GM18951 (cell line): Measurements from ENCODE around the gene NOL11.
"Not testable (repeated sequence)": the region's sequence is repeated elsewhere in the genome, so short reads cannot be mapped to it uniquely, and the experiment has no call there.

Experiments
- POLR2A ChIP-seq: IDR thresholded peaks from 4 replicates; pipeline ENCODE4 v1.6.1; 2011; ENCODE audit warnings: mild to moderate bottlenecking; ENCODE audit not compliant: insufficient read length, insufficient read depth; ENCODE audit errors: extremely low read depth
- in situ Hi-C: fragments of 300-500 bp; cut with MboI; formaldehyde crosslinking; loops from one replicate; pipeline ENCODE4 v1.12.0; 2022; ENCODE audit warnings: low sequenced_read_pairs, mixed read lengths, inconsistent platforms; ENCODE audit not compliant: unreplicated experiment

NOL11 gene

GRCh38 chr17:67718325-67718941 is 697 bp downstream of the NOL11 start:
- in situ Hi-C loops = no loop called here
- TF ChIP-seq POLR2A = no peak

DNA sequence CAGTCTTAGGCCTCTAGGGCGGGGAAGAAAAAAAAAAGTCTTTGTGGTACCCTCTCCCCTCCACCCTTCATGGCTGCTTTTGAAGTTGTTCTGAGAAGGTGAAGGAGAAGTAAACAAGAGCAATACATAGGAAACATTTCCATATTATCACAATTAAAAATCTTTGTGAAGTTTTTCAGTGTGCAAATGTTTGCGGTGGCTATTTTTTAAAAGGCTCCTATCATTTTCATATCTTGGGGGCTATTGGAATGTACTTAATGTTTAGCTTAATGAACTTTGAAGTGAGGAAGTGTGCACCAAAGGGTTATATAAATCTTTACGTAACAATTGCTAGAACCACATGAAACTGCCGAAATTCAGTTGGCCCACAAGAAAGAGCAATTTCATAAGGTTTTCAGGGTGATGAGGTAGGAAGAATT is 7.6 kb downstream of the NOL11 start:
- in situ Hi-C loops = no loop called here
- TF ChIP-seq POLR2A = no peak

- in situ Hi-C loops = no loop called here
- TF ChIP-seq POLR2A = no peak
Measured at GRCh38 chr17:67725807-67726206, 8.1 kb downstream of the NOL11 start.

GRCh38 chr17:67727152-67728039 is 9.7 kb downstream of the NOL11 start:
- in situ Hi-C loops = not testable (repeated sequence)

GRCh38 chr17:67729903-67730302 is 12.2 kb downstream of the NOL11 start:
- in situ Hi-C loops = no loop called here
- no peak for TF ChIP-seq POLR2A

GRCh38 chr17:67730731-67731130 is 13.0 kb downstream of the NOL11 start:
- TF ChIP-seq POLR2A = no peak
- in situ Hi-C loops = no loop called here

- TF ChIP-seq POLR2A = no peak
- in situ Hi-C loops = no loop called here
Measured at GRCh38 chr17:67733449-67733848, 15.7 kb downstream of the NOL11 start.

GRCh38 chr17:67737145-67737544 is 19.4 kb downstream of the NOL11 start:
- in situ Hi-C loops = no loop called here
- no peak for TF ChIP-seq POLR2A

- in situ Hi-C loops = no loop called here
Measured at GRCh38 chr17:67742025-67742424, 24.3 kb downstream of the NOL11 start.

DNA sequence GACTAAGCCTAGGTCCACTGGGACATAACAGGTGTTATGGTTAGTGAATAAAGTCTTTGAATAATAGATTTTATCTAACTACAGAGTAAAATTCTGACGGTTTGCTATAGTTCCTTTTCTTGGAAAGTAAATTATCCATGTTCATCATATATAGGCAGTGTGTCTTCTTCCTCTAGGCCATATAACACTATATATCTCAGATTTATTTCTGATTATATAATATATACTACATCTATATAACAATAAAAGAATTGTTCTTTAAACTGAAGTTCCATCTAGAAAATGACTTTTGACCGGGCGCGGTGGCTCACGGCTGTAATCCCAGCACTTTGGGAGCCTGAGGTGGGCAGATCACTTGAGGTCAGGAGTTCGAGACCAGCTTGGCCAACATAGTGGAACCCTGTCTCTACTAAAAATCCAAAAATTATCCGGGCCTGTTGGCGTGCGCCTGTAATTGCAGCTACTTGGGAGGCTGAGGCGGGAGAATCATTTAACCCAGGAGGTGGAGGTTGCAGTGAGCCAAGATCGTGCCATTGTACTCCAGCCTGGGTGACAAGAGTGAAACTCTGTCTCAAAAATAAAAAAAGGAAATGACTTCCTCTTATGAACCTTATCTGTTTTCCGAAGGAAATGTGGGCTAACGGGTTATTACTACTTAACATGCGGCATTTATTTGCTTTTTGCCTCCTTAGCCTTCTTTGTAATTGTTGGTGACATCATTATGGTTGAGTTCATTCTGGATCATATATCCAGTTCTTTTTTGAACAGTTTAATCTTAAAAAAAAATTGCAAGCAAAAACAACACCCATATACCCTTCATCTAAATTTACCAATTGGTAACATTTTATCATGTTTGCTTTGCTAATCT is 29.2 kb downstream of the NOL11 start:
- in situ Hi-C loops = no loop called here

More at GRCh38 chr17:67742025-67742424, 24.3 kb downstream of the NOL11 start:
- TF ChIP-seq POLR2A = no peak

GRCh38 chr17:67747681-67748235 is 30.0 kb downstream of the NOL11 start:
- no peak for TF ChIP-seq POLR2A
- in situ Hi-C loops = no loop called here

More for the DNA sequence above, 29.2 kb downstream of the NOL11 start:
- no peak for TF ChIP-seq POLR2A

DNA sequence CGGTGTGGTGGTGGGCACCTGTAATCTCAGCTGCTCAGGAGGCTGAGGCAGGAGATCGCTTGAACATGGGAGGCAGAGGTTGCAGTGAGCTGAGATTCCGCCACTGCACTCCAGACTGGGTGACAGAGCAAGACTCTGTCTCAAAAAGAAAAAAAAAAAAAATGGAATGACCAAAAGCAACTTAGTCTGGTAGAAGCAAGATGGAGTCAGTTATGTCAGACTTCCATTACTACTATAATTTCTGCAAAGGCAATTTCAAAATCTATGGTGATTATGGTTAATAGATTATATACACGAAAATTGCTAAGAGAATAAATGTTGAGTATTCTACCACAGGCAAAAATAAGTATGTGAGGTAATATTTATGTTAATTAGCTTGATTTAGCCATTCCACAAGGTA is 32.3 kb downstream of the NOL11 start:
- in situ Hi-C loops = no loop called here
- no peak for TF ChIP-seq POLR2A
